H1 (cell line): ENCODE results near the gene KRTAP4-9. TPM values are rescaled to one million over a fixed set of nuclear protein-coding genes. Genes with fewer than 3 reads are reported as not detected.

Experiments
- CTCF ChIA-PET: fragments of 300-600 bp; sonication (Branson Sonifier 250); formaldehyde crosslinking; loops from one replicate; lab custom pipeline; 2021; ENCODE audit not compliant: partially characterized antibody; lab: Charles Lee
- POLR2A ChIA-PET: fragments of 300-600 bp; sonication (Branson Sonifier 250); formaldehyde crosslinking; loops from one replicate; lab custom pipeline; 2021; ENCODE audit warnings: inconsistent platforms; ENCODE audit not compliant: partially characterized antibody; lab: Charles Lee
- DNase-seq, 2 experiments: peaks; one replicate each; pipeline versions ENCODE4 v3.0.0 to v3.0.0-alpha.2; 2010 to 2022; ENCODE audit warnings: low spot score in 2 of 2, low read depth in 1 of 2, mixed read lengths in 1 of 2
- FAIRE-seq: peaks from 2 replicates; lab custom pipeline; 2011; peaks lifted over from hg19 to GRCh38; lab: Jason Lieb, UNC
- H2AFZ ChIP-seq: 2 replicates; pipeline ENCODE4 v1.8.1; 2012; ENCODE audit warnings: low read length, inconsistent platforms
- H2AK5ac ChIP-seq: 2 replicates; pipeline ENCODE4 v1.6.1; 2013; ENCODE audit warnings: low read depth, low read length
- H2BK120ac ChIP-seq: replicated peaks from 2 replicates; pipeline ENCODE3; 2013; ENCODE audit warnings: low read depth, low read length, inconsistent platforms
- H2BK12ac ChIP-seq: 2 replicates; pipeline ENCODE4 v1.6.1; 2013; ENCODE audit warnings: low read depth, low read length
- H2BK15ac ChIP-seq: 2 replicates; pipeline ENCODE4 v1.6.1; 2013; ENCODE audit warnings: low read length
- H2BK20ac ChIP-seq: 2 replicates; pipeline ENCODE4 v1.6.1; 2013; ENCODE audit warnings: low read length
- H2BK5ac ChIP-seq: 2 replicates; pipeline ENCODE4 v1.6.1; 2013; ENCODE audit warnings: low read depth, low read length
- H3K14ac ChIP-seq: 2 replicates; pipeline ENCODE4 v1.6.1; 2013; ENCODE audit warnings: inconsistent platforms; ENCODE audit not compliant: insufficient read length
- H3K18ac ChIP-seq: 2 replicates; pipeline ENCODE4 v1.6.1; 2013; ENCODE audit warnings: low read length; ENCODE audit errors: extremely low read depth
- H3K23ac ChIP-seq: 2 replicates; pipeline ENCODE4 v1.6.1; 2013; ENCODE audit warnings: inconsistent platforms; ENCODE audit not compliant: insufficient read length
- H3K23me2 ChIP-seq: 2 replicates; pipeline ENCODE4 v1.6.1; 2013; ENCODE audit warnings: low read depth, low read length
- H3K27ac ChIP-seq: 2 replicates; pipeline ENCODE4 v1.6.1; 2011; ENCODE audit warnings: low read depth, low read length, inconsistent platforms
- H3K27me3 ChIP-seq, 4 experiments: replicated peaks in 1 of 4; 1 replicate in 1 of 4; 2 replicates in 3 of 4; pipeline versions ENCODE4 v1.6.1 to v1.8.1; 2011 to 2013; ENCODE audit warnings: low read length in 3 of 4, mild to moderate bottlenecking in 3 of 4, inconsistent platforms in 2 of 4, mixed read lengths in 2 of 4, moderate library complexity in 1 of 4; ENCODE audit not compliant: control insufficient read depth in 3 of 4, insufficient read depth in 3 of 4; ENCODE audit errors: extremely low read depth in 1 of 4
- H3K36me3 ChIP-seq, 4 experiments: 2 replicates each; pipeline versions ENCODE4 v1.6.1 to v1.8.1; 2011 to 2013; ENCODE audit warnings: mild to moderate bottlenecking in 4 of 4, low read length in 3 of 4, moderate library complexity in 2 of 4, control low read depth in 1 of 4, inconsistent platforms in 1 of 4; ENCODE audit not compliant: insufficient read depth in 4 of 4, control insufficient read depth in 2 of 4
- H3K4ac ChIP-seq: replicated peaks from 2 replicates; pipeline ENCODE3; 2013; ENCODE audit warnings: low read length, low read depth, mixed read lengths, inconsistent platforms; ENCODE audit not compliant: insufficient read length
- H3K4me1 ChIP-seq, 4 experiments: replicated peaks in 1 of 4; 1 replicate in 1 of 4; 2 replicates in 3 of 4; pipeline versions ENCODE4 v1.6.1 to v1.8.1; 2011 to 2013; ENCODE audit warnings: low read length in 3 of 4, inconsistent platforms in 2 of 4, mixed read lengths in 1 of 4; ENCODE audit not compliant: insufficient read depth in 4 of 4, control insufficient read depth in 3 of 4
- H3K4me2 ChIP-seq, 2 experiments: 2 replicates each; pipeline versions ENCODE4 v1.6.1 to v1.8.1; 2011 to 2013; ENCODE audit warnings: low read depth in 2 of 2, low read length in 2 of 2, control low read depth in 1 of 2, inconsistent platforms in 1 of 2, mild to moderate bottlenecking in 1 of 2; ENCODE audit not compliant: insufficient read depth in 1 of 2
- H3K4me3 ChIP-seq, 4 experiments: fragments of 200-600, 300-600 bp in 1 of 4; sonication (generic), shearing (Covaris generic), sonication (Bioruptor Twin) in 1 of 4; 2 replicates each; pipeline versions ENCODE4 v1.5.1 to v1.8.1; 2011 to 2016; ENCODE audit warnings: low read length in 4 of 4, low read depth in 3 of 4, control low read depth in 2 of 4, inconsistent platforms in 2 of 4, mild to moderate bottlenecking in 2 of 4, mixed read lengths in 1 of 4, moderate library complexity in 1 of 4; ENCODE audit not compliant: insufficient read depth in 2 of 4; ENCODE audit errors: extremely low read depth in 1 of 4
- H3K56ac ChIP-seq: replicated peaks from 2 replicates; pipeline ENCODE3; 2013; ENCODE audit warnings: low read depth, mild to moderate bottlenecking, mixed read lengths, low read length, inconsistent platforms; ENCODE audit not compliant: insufficient read length
- H3K79me1 ChIP-seq: 2 replicates; pipeline ENCODE4 v1.6.1; 2013; ENCODE audit warnings: low read depth, low read length, control low read depth
- H3K79me2 ChIP-seq, 2 experiments: 2 replicates each; pipeline versions ENCODE4 v1.6.1 to v1.8.1; 2012 to 2013; ENCODE audit warnings: low read length in 2 of 2, mild to moderate bottlenecking in 2 of 2, inconsistent platforms in 1 of 2; ENCODE audit not compliant: insufficient read depth in 2 of 2, control insufficient read depth in 1 of 2
- H3K9ac ChIP-seq, 4 experiments: replicated peaks in 1 of 4; 1 replicate in 1 of 4; 2 replicates in 3 of 4; pipeline versions ENCODE4 v1.6.1 to v1.8.1; 2011 to 2013; ENCODE audit warnings: low read depth in 3 of 4, low read length in 3 of 4, control low read depth in 2 of 4, mild to moderate bottlenecking in 2 of 4, moderate library complexity in 2 of 4, inconsistent platforms in 1 of 4; ENCODE audit errors: extremely low read depth in 1 of 4
- H3K9me3 ChIP-seq, 2 experiments: 2 replicates each; pipeline versions ENCODE4 v1.6.1 to v1.8.1; 2012 to 2013; ENCODE audit warnings: mild to moderate bottlenecking in 2 of 2, moderate library complexity in 2 of 2, control low read depth in 1 of 2, inconsistent platforms in 1 of 2, low read depth in 1 of 2, low read length in 1 of 2, mixed read lengths in 1 of 2; ENCODE audit not compliant: insufficient read depth in 2 of 2
- H4K20me1 ChIP-seq, 2 experiments: replicated peaks in 1 of 2; 2 replicates each; pipeline versions ENCODE3 to v1.8.1; 2011 to 2013; ENCODE audit warnings: inconsistent platforms in 2 of 2, low read length in 2 of 2, mild to moderate bottlenecking in 1 of 2; ENCODE audit not compliant: insufficient read depth in 2 of 2, control insufficient read depth in 1 of 2
- H4K5ac ChIP-seq: 2 replicates; pipeline ENCODE4 v1.6.1; 2013; ENCODE audit warnings: low read length, low read depth, mixed read lengths, inconsistent platforms; ENCODE audit not compliant: insufficient read length
- H4K8ac ChIP-seq: 2 replicates; pipeline ENCODE4 v1.8.0; 2013; ENCODE audit warnings: mild to moderate bottlenecking, moderate library complexity, low read length, inconsistent platforms; ENCODE audit not compliant: insufficient read depth; ENCODE audit errors: extremely low read depth
- H4K91ac ChIP-seq: replicated peaks from 2 replicates; pipeline ENCODE3; 2013; ENCODE audit warnings: low read length, mixed read lengths, inconsistent platforms; ENCODE audit not compliant: insufficient read length
- BRCA1 ChIP-seq: IDR thresholded peaks from 2 replicates; pipeline ENCODE4 v1.6.1; 2012; ENCODE audit warnings: low read depth, low read length, improper control_type of control experiment
- CBX5 ChIP-seq: fragments of 300-800, 300-1000 bp; sonication (generic); IDR thresholded peaks from 2 replicates; pipeline ENCODE4 v1.7.1; 2016; ENCODE audit warnings: antibody characterized with exemption, low read length, low read depth
- EZH2 ChIP-seq: fragments of 200-600 bp; sonication (generic); IDR thresholded peaks from 2 replicates; pipeline ENCODE4 v1.7.1; 2012; ENCODE audit warnings: low read depth, mild to moderate bottlenecking, moderate library complexity, low read length, inconsistent platforms; ENCODE audit not compliant: severe bottlenecking
- FOSL1 ChIP-seq: IDR thresholded peaks from 2 replicates; pipeline ENCODE4 v1.6.1; 2011; ENCODE audit warnings: mild to moderate bottlenecking, low read depth, low read length, moderate library complexity; ENCODE audit not compliant: insufficient read depth
- JUND ChIP-seq: IDR thresholded peaks from 2 replicates; pipeline ENCODE4 v1.6.1; 2011; ENCODE audit warnings: mild to moderate bottlenecking, improper control_type of control experiment, low read length
- RFX5 ChIP-seq: IDR thresholded peaks from 2 replicates; pipeline ENCODE4 v1.6.1; 2011; ENCODE audit warnings: low read depth, low read length, improper control_type of control experiment, borderline replicate concordance
- RXRA ChIP-seq: IDR thresholded peaks from 2 replicates; pipeline ENCODE4 v1.6.1; 2011; ENCODE audit warnings: low read depth, mild to moderate bottlenecking, low read length, moderate library complexity; ENCODE audit not compliant: insufficient read depth
- SUZ12 ChIP-seq: fragments of 200-600 bp; sonication (generic); IDR thresholded peaks from 2 replicates; pipeline ENCODE4 v1.6.1; 2012; ENCODE audit warnings: mild to moderate bottlenecking, inconsistent platforms, low read length, moderate library complexity, mixed read lengths
- WGBS, 2 experiments: shearing (Covaris generic) in 1 of 2; methylation state at CpG; one replicate each; pipeline versions ENCODE4 v1.1.6 to v1.1.7; 2013 to 2015; ENCODE audit warnings: low lambda C conversion rate in 2 of 2, mixed read lengths in 2 of 2, inconsistent platforms in 1 of 2, low coverage in 1 of 2, missing lambda C conversion rate in 1 of 2; ENCODE audit not compliant: insufficient replicate concordance in 2 of 2, insufficient coverage in 1 of 2, insufficient read length in 1 of 2; ENCODE audit errors: extremely low coverage in 1 of 2, missing lambda C conversion rate in 1 of 2; 5-methylcytosine and 5-hydroxymethylcytosine counted together
- polyA plus RNA-seq, 7 experiments: library from polyadenylated mRNA; depleted of rRNA in 3 of 7; stranded (reverse) in 5 of 7; unstranded in 2 of 7; fragments of >200 nt in 5 of 7; fragments of 200-250 nt in 2 of 7; gene quantifications; 1 replicate in 5 of 7; 2 replicates in 1 of 7; 4 replicates in 1 of 7; pipeline versions ENCODE4 v1.2.1 to v1.2.3, GENCODE V29; 2011 to 2013; ENCODE audit warnings: missing spikeins in 2 of 7, mixed read lengths in 2 of 7
- total RNA-seq: library from RNA; stranded (reverse); fragmentation: NEBNext Ultra II Directional; extraction: Animal tissue kit (Norgen Biotek cat#: 25700); gene quantifications from 2 replicates; pipeline ENCODE4 v1.2.1, GENCODE V29; 2021

KRTAP4-9 gene
- total and polyA plus RNA-seq, 2 of the 8 experiments (the other 6 are each of a cell fraction or from before 2014, with no cell fraction given), result not detected

DNA sequence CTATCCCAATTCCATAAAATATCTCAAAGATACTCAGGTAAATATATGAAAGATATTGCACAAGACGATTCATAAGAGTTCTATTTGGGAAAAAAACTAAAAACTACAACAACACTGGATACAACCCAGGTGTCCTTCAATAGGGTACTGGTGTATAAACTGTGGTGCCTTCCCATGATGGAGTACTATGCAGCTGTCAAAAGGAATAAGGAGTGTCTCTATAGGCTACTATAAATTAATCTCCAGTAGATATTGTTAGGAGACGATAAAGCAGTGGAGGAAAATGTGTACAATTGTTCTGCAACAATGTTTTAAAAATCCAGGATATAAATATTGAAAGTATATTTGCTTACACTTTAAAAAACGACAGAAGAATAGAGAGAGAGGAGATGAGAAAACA lies 21.2 kb downstream of the KRTAP4-9 start:
- 86% methylated on average over 3 of the region's 3 CpGs; no CpG with 5 or more reads in 1 of the 2 experiments for WGBS, 2 experiments
- TF ChIP-seq EZH2 (no peak), RFX5 (no peak), JUND (no peak), CBX5 (no peak), BRCA1 (no peak), FOSL1 (no peak), SUZ12 (no peak), RXRA (no peak)

More for the DNA sequence above, 21.2 kb downstream of the KRTAP4-9 start:
- no peaks in the 10 kb centered on the region for H3K79me2 ChIP-seq
- no peak overlapping the region for H3K14ac ChIP-seq
- H3K4me3 ChIP-seq, result no peak overlapping the region
- no peaks in the 10 kb centered on the region for H3K4me1 ChIP-seq
- H3K27me3 ChIP-seq, result no peaks in the 10 kb centered on the region
- no peak overlapping the region for H3K27ac ChIP-seq
- no peaks in the 10 kb centered on the region for H4K20me1 ChIP-seq
- no peak overlapping the region for H2BK12ac ChIP-seq
- no peak for FAIRE-seq
- no peak overlapping the region for H2BK20ac ChIP-seq
- H2BK15ac ChIP-seq, result no peak overlapping the region
- H3K36me3 ChIP-seq, result no peaks in the 10 kb centered on the region
- H4K8ac ChIP-seq, result no peak overlapping the region
- no peak overlapping the region for H2BK120ac ChIP-seq
- no peak overlapping the region for H3K56ac ChIP-seq
- no peak for DNase-seq
- H2BK5ac ChIP-seq, result no peak overlapping the region
- no peak overlapping the region for H3K9ac ChIP-seq
- H3K4me2 ChIP-seq, result no peak overlapping the region
- H2AK5ac ChIP-seq, result no peak overlapping the region
- H3K9me3 ChIP-seq, result 0 out of 4 replicates have a peak, but pooled peaks cover 0 to 5% of the 10 kb centered on the region in 2 experiments
- no peak overlapping the region for H2AFZ ChIP-seq
- H3K4ac ChIP-seq, result no peak overlapping the region
- no peak overlapping the region for H3K23ac ChIP-seq
- H3K23me2 ChIP-seq, result no peaks in the 10 kb centered on the region; the same call in 1 of the 2 replicates
- H3K79me1 ChIP-seq, result no peaks in the 10 kb centered on the region
- ChIA-PET CTCF (interaction anchor here (0.8 kb wide), 1 partner anchor 144 kb away, joined by 3 read pairs; no protein-coding TSS in a partner anchor), POLR2A (no interaction called here)
- H4K5ac ChIP-seq, result no peak overlapping the region
- no peak overlapping the region for H4K91ac ChIP-seq
- no peak overlapping the region for H3K18ac ChIP-seq
